ENCODE data around the gene MVB12B. TPM values are rescaled to one million over a fixed set of nuclear protein-coding genes. Genes with fewer than 3 reads are reported as not detected.

MVB12B gene
- total RNA-seq, 4 donors from 2014 or later: 27.2 to 36.9 (median 33.2) TPM

DNA sequence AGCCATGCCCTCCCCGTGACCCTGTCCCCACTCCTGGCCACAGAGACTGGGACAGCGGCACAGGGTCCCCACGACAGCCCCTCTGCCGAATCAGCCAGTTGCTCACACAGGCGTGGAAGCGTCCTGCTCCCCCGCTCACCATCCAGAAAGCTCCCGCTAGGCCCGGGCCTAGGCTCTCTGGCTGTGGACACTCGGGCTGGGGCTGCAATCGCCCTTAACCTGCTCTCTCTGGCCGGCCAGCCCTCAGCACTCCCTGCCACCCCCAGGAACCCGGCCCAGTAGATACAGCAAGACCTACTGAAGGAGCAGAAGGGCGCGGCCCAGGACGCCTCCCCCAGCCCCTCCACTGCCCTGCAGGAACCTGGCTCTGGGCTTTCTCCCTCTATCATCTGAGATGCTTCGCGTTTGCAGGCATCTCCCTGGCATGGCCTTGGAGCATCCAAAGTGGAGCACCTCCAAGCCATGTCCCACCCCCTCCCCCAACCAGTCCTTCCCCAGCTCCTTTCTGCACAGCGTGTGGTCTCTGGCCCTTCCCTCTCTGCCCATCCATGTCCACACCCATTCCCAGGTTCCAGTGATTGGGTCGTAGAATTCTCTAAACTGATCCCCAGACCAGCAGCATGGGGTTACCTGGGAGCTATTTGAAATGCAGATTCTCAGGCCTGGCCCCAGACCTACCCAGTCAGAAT, 173.4 kb downstream of the MVB12B start:
- WGBS, 2 donors: 68 to 72% methylated on average over 12 to 16 of the region's 20 CpGs
- Histone ChIP-seq H3K9me3 (no peaks in the 10 kb centered on the region), H3K27me3 (no peaks in the 10 kb centered on the region), H3K4me3 (peak overlapping the region; percentile 16 to 49 (median 29)), H3K4me1 (peaks cover 0 to 43% (median 13%) of the 10 kb centered on the region in 4 donors), H3K36me3 (peaks cover 0 to 25% (median 8%) of the 10 kb centered on the region in 3 donors), H3K27ac (peak overlapping the region in 2 of 4 donors; percentile 57 to 74)
- DNase-seq (ENCODE audit: low spot score in 2 of 2): no peak
- TF ChIP-seq EP300 (IDR thresholded peaks at IDR 0.05) (no peak), POLR2A (IDR thresholded peaks at IDR 0.05) (no peak)
- TF ChIP-seq, protein P1, sequence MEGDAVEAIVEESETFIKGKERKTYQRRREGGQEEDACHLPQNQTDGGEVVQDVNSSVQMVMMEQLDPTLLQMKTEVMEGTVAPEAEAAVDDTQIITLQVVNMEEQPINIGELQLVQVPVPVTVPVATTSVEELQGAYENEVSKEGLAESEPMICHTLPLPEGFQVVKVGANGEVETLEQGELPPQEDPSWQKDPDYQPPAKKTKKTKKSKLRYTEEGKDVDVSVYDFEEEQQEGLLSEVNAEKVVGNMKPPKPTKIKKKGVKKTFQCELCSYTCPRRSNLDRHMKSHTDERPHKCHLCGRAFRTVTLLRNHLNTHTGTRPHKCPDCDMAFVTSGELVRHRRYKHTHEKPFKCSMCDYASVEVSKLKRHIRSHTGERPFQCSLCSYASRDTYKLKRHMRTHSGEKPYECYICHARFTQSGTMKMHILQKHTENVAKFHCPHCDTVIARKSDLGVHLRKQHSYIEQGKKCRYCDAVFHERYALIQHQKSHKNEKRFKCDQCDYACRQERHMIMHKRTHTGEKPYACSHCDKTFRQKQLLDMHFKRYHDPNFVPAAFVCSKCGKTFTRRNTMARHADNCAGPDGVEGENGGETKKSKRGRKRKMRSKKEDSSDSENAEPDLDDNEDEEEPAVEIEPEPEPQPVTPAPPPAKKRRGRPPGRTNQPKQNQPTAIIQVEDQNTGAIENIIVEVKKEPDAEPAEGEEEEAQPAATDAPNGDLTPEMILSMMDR (IDR thresholded peaks at IDR 0.05): no peak

DNA sequence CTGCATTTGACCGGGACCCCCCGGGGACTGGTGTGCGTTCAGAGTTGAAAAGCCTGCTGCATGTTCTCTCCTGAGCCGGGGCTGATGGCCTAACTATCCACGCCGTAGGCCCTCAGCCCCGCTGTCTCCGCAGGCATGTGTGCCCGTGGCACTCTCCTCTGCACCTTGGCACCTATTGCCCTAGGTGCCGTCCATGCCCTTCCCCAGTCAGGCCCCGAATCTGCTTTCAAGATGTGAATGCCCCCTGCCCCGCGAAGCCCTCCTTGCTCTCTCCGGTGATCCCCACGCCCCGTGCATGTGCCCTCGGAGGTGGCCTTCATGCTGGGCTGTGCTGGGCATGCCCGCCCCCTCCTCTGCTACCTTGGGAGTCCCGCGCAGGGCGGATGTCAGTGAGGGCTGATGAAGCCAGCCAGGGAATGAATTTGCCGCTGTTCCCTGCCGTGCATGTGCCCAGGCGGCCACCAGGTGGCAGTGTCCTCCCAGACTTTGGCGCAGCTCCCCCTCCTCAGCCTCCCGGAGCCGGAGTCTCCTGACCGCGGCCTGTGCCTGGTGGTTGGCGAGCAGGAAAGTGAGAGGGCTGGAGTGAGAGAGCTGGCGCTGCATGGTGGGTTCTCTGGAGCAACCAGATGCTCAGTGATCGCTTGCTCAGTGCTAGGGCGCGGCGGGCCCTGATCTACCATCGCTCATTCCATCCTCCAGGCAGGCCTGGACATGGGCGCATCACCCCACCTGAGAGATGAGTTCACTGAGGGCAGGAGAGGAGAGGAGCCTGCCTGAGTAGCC, 174.2 kb downstream of the MVB12B start:
- DNase-seq (ENCODE audit: low spot score in 2 of 2): peak; percentile 46 to 59
- Histone ChIP-seq H3K36me3 (peaks cover 0 to 32% (median 8%) of the 10 kb centered on the region in 3 donors), H3K27ac (peak overlapping the region in 1 of 4 donors; percentile 38), H3K4me3 (no peak overlapping the region), H3K9me3 (no peaks in the 10 kb centered on the region), H3K4me1 (peaks cover 0 to 43% (median 13%) of the 10 kb centered on the region in 4 donors), H3K27me3 (no peaks in the 10 kb centered on the region)
- WGBS, 2 donors: 38 to 61% methylated on average over 22 to 36 of the region's 37 CpGs
- TF ChIP-seq, protein P1 (IDR thresholded peaks at IDR 0.05): peak; percentile 90 to 97 (median 95)
- TF ChIP-seq POLR2A (IDR thresholded peaks at IDR 0.05) (no peak), EP300 (IDR thresholded peaks at IDR 0.05) (peak in 1 of 2 donors; percentile 11)

- TF ChIP-seq POLR2A (IDR thresholded peaks at IDR 0.05) (no peak), EP300 (IDR thresholded peaks at IDR 0.05) (no peak)
- TF ChIP-seq, protein P1 (IDR thresholded peaks at IDR 0.05): no peak
- WGBS, 2 donors: 86 to 91% methylated on average over 6 to 8 of the region's 22 CpGs
- H3K27me3 ChIP-seq: no peaks in the 10 kb centered on the region
- H3K4me3 ChIP-seq: no peak overlapping the region
- H3K9me3 ChIP-seq: no peaks in the 10 kb centered on the region
- no peak for DNase-seq (ENCODE audit: low spot score in 2 of 2)
- H3K27ac ChIP-seq: peak overlapping the region in 1 of 4 donors; percentile 38
- peaks cover 0 to 35% (median 8%) of the 10 kb centered on the region in 3 donors for H3K36me3 ChIP-seq
- peaks cover 0 to 44% (median 13%) of the 10 kb centered on the region in 4 donors for H3K4me1 ChIP-seq
Measured at GRCh38 chr9:126501383-126502331, 175.0 kb downstream of the MVB12B start.

GRCh38 chr9:126502417-126503332, 176.0 kb downstream of the MVB12B start:
- peaks cover 0 to 39% (median 10%) of the 10 kb centered on the region in 4 donors for H3K4me1 ChIP-seq
- no peaks in the 10 kb centered on the region for H3K9me3 ChIP-seq
- H3K4me3 ChIP-seq: no peak overlapping the region
- 80 to 88% methylated on average over 4 to 16 of the region's 34 CpGs for WGBS, 2 donors
- TF ChIP-seq POLR2A (IDR thresholded peaks at IDR 0.05): no peak
- no peak for TF ChIP-seq EP300 (IDR thresholded peaks at IDR 0.05)
- TF ChIP-seq, protein P1 (IDR thresholded peaks at IDR 0.05): no peak
- H3K36me3 ChIP-seq: peaks cover 0 to 35% (median 8%) of the 10 kb centered on the region in 3 donors
- DNase-seq (ENCODE audit: low spot score in 2 of 2): no peak
- H3K27me3 ChIP-seq: no peaks in the 10 kb centered on the region
- H3K27ac ChIP-seq: no peak overlapping the region

Measured in tibial nerve (tissue), 4 donors.